ENCODE data around the gene GALK1.

DNA sequence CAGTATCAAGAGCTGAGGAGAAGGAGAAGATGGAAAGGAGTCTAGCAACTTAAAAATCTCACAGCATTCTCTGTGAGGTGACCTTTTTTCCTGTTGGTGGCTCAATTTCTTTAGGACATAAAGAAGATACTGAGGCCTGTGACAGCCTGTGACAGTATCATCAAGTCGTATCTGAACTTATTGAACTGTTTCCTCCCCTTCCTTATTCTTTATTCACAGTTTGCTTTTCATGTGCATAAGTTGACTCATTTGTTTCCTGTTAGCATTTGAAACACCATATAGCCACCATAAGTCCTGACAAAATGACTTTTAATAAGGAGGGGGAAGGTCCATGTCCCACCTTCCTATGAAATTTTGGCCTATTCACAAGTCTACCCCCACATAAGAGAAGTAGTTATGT lies 28.5 kb upstream of the GALK1 start:
- TF ChIP-seq EZH2 (IDR thresholded peaks at IDR 0.05; ENCODE audit: borderline replicate concordance), result no peak
- TF ChIP-seq, protein P1, sequence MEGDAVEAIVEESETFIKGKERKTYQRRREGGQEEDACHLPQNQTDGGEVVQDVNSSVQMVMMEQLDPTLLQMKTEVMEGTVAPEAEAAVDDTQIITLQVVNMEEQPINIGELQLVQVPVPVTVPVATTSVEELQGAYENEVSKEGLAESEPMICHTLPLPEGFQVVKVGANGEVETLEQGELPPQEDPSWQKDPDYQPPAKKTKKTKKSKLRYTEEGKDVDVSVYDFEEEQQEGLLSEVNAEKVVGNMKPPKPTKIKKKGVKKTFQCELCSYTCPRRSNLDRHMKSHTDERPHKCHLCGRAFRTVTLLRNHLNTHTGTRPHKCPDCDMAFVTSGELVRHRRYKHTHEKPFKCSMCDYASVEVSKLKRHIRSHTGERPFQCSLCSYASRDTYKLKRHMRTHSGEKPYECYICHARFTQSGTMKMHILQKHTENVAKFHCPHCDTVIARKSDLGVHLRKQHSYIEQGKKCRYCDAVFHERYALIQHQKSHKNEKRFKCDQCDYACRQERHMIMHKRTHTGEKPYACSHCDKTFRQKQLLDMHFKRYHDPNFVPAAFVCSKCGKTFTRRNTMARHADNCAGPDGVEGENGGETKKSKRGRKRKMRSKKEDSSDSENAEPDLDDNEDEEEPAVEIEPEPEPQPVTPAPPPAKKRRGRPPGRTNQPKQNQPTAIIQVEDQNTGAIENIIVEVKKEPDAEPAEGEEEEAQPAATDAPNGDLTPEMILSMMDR (IDR thresholded peaks at IDR 0.05; ENCODE audit: poor library complexity), result no peak
